DMS153 (cell line): ENCODE results near the gene SLC23A3.

ENCODE experiments used
- DNase-seq: peaks from one replicate; lab custom pipeline; 2025; lab: John Stamatoyannopoulos, UW

The SLC23A3 gene

GRCh38 chr2:219140722-219141121 is 29.1 kb downstream of the SLC23A3 start:
- no peak for DNase-seq

- no peak for DNase-seq
Observed at GRCh38 chr2:219133976-219134375, 35.9 kb downstream of the SLC23A3 start.

GRCh38 chr2:219131744-219132143 is 38.1 kb downstream of the SLC23A3 start:
- DNase-seq: no peak

- DNase-seq: no peak
Observed at GRCh38 chr2:219131327-219131726, 38.5 kb downstream of the SLC23A3 start.

DNA sequence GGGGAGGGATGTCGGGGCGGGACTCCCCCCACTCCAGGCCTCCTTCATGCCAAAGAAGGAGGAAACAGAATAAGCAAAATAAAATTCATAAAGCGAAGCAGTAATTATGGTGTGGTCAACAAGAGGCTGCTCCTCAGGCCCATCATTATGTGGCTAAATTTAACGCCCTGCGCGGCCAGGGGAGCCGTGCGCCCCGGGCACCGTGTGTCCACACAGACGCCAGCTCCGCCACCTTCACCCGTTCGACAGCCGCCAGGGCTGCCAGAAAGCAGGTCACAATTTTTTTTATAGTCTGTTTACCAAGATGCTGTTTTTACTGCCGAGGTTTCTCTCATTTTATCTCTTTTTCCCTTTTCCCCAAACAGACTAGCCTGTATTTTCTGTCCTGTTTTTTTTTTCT is 40.2 kb downstream of the SLC23A3 start:
- DNase-seq: no peak

DNA sequence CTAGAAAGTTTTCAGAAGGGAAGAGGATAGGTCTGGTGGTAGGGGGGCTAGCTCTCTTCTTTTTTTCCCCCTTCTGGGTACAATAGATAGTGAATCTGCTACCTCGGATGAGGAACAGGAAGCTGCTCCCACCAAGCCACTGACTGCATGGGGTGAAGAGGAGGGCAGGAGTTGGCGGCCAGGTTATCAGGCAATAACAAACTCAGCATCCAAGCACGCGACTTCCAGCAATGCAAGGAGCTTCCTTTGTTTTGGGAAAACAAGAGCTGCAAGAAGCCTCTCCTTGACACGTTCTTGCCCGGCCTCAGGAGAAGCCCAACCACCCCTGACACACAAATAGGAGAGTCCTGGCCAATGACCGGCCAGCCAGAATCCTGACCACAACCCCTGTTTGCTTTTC is 41.4 kb downstream of the SLC23A3 start:
- DNase-seq: no peak

GRCh38 chr2:219127037-219127635 is 42.7 kb downstream of the SLC23A3 start:
- DNase-seq: no peak

DNA sequence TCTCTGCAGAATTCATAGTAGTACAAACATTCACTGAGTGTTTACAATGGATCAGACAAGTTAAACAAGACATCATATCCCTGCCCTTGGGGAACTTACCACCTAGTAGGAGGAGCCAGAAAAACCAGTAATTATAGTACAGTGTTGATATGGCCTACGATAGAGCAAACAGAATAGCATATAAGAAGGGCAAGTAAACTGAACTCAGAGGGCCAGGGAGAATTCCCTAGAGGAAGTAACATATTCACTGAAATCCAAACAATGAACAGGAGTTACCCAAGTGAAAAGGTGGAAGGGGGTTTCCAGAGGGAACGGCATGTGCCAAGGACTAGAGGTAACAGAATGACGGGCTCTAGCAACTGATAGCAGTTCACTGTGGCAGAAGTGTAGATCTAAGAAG is 43.3 kb downstream of the SLC23A3 start:
- DNase-seq: no peak

DNA sequence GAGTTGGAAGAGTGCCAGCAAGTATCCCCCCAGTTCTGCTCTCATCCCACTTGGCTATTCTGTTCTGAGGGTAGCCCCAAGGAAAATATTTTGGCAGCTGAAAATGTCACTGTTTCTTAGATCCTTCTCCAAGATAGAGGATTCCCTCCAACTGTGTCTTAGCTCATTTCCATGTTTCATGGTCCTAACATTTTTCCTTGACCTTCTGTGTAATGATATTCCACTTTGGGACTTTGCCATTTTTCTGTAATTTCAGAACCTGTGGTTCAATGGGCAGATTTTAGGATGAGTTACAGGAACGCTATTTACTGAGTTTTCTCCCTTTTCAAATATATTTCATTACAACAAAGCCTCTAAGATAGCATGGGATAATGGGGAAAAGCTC is 44.0 kb downstream of the SLC23A3 start:
- DNase-seq: no peak

GRCh38 chr2:219125225-219125885 is 44.5 kb downstream of the SLC23A3 start:
- DNase-seq: no peak

GRCh38 chr2:219124381-219125110 is 45.3 kb downstream of the SLC23A3 start:
- DNase-seq: no peak

DNA sequence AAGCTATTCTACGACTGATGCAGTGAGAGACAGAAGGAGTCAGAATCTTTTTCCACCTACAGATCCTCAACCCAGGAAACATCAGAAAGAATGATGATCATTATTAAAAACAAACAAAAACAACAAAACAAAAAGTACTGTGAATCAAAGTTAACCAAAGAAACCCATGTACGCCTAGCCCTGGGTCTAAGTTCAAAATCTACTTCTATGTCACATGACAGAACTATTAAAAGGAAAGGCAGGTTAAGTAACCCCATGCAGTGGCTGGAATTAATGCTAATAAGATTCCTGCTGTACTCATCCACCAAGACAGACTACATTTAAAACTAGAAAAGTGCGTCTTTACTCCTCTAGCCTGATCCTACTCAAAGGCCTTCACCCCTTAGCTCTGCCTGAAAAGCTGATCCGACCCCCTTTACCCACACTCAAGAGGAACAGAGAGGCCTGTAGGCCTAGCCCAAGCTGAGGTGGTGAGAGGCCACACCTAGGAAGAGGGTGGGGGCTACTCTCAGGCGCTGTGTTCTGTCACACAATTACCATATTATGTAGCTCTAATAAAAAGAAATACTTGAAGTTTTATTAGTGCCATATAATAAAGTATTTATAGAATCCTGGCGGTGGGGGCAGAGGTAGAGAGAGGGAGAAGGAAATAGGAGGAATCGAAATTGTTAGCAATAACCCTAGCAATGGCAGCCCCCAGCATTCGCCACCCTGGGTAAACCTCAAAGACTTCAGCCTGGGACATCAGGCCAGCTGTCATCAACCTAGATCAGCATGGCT is 46.3 kb downstream of the SLC23A3 start:
- DNase-seq: no peak

GRCh38 chr2:219122202-219122980 is 47.4 kb downstream of the SLC23A3 start:
- no peak for DNase-seq

DNA sequence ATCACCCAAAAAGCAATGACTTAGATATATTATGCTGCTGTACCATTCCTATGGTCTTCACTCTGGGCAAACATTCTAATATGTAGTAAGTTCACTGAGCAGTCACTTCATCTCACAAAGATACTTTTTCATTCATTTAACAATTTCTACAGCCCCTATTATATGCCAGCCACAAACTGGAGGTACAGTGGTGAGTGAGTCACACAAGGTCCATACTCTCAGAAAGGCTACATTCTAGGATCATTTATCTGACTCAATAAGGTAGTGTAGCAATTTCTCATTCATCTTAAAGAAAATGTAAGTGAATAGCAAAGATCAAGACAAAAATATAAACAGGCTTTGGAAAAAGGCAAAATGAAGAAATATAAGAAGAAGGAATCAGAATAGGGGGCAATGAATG is 49.7 kb downstream of the SLC23A3 start:
- no peak for DNase-seq

GRCh38 chr2:219119422-219120043 is 50.3 kb downstream of the SLC23A3 start:
- DNase-seq: no peak

- no peak for DNase-seq
Observed at GRCh38 chr2:219118504-219118903, 51.3 kb downstream of the SLC23A3 start.

- DNase-seq: no peak
Observed at GRCh38 chr2:219116776-219117646, 52.8 kb downstream of the SLC23A3 start.

DNA sequence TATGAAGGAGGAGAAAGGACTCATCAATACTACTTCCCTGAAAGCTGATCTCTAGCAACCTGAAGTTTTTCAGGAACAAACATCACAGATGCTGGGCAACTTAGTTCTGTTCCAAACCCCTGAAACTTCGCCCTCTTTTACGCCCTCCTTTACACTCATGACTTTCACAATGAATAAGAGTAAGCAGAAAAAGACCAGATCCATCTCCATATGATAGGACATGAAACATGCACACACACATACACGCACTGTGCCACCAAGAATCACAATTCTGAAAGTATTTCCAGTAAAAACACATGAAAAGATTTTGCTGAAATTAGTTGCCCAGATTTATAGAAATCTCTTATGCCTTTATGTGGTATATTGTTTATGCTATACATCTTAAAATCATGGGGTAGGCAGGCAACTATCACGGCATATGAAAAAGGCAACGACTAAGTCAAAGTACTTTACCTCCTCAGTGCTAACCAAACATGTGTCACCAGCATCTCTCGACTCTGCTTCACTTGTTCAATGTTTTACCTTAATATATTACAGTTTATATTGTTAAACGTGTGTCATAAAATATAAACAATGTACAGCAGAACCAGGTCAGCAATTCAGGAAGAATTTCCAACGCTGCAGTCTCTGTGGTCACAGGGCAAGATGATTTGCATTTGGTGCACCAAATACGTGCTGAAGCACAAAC is 57.0 kb downstream of the SLC23A3 start:
- no peak for DNase-seq

DNA sequence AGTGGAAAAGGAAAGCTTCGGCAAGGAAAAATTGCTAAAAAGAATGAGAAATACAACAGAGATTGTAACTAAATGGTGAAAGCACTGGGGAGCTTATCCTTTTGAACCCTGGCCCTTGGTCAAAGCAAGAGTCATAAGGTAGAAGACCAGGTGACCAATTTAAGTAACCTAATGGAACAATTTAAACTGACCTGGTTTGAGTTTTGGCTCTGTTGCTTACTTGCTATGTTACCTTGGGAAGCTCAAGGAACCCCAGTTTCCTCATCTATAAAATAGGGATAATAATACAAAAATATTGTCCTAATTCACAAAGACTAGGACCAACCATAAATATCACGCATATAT is 57.8 kb downstream of the SLC23A3 start:
- DNase-seq: no peak
